Measurements from ENCODE around the gene ARID5B. TPM values are rescaled to one million over a fixed set of nuclear protein-coding genes. Genes with fewer than 3 reads are reported as not detected.

Gene ARID5B
- total RNA-seq, 4 donors from 2014 or later = 7.6 to 36.3 (median 21.2) TPM

DNA sequence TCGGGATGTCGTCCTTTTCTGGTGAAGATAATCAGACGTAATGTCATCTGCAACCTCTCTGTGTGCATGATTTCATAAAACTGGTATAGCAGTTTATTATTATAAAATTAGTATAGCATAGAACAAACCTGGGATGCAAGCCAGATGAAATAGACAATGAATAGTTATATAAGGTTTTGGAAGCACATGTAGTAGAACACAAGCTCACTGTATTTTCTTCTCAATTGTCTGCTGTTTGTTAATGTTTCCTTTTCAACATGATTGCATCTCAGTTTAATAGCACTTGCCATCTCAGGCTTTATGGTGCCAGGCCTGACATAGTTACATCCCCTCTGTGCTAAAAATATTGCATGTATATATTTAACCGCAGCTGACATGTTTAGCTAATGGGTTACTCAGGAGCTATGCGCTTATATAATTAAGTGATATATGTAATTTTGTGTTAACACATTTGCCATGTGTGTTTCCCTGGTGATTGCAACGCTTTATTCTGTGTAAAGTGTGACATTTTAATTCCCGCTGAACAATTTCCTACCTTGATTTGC, 132.7 kb downstream of the ARID5B start:
- no peak overlapping the region for H3K4me3 ChIP-seq (replicated peaks in 1 of 3)
- H3K4me1 ChIP-seq = peaks cover 0 to 6% of the 10 kb centered on the region in 2 donors
- no peaks in the 10 kb centered on the region for H3K27me3 ChIP-seq
- no peaks in the 10 kb centered on the region for H3K9me3 ChIP-seq
- no peak overlapping the region for H3K27ac ChIP-seq
- no peak for DNase-seq
- TF ChIP-seq, protein P1, sequence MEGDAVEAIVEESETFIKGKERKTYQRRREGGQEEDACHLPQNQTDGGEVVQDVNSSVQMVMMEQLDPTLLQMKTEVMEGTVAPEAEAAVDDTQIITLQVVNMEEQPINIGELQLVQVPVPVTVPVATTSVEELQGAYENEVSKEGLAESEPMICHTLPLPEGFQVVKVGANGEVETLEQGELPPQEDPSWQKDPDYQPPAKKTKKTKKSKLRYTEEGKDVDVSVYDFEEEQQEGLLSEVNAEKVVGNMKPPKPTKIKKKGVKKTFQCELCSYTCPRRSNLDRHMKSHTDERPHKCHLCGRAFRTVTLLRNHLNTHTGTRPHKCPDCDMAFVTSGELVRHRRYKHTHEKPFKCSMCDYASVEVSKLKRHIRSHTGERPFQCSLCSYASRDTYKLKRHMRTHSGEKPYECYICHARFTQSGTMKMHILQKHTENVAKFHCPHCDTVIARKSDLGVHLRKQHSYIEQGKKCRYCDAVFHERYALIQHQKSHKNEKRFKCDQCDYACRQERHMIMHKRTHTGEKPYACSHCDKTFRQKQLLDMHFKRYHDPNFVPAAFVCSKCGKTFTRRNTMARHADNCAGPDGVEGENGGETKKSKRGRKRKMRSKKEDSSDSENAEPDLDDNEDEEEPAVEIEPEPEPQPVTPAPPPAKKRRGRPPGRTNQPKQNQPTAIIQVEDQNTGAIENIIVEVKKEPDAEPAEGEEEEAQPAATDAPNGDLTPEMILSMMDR (IDR thresholded peaks at IDR 0.05) = no peak
- TF ChIP-seq POLR2A (IDR thresholded peaks at IDR 0.05) = no peak
- intact Hi-C loops (cut with DNase I) = no loop called here
- H3K36me3 ChIP-seq = no peaks in the 10 kb centered on the region
- 91 to 94% methylated on average over 7 of the region's 7 CpGs for WGBS, 2 donors

DNA sequence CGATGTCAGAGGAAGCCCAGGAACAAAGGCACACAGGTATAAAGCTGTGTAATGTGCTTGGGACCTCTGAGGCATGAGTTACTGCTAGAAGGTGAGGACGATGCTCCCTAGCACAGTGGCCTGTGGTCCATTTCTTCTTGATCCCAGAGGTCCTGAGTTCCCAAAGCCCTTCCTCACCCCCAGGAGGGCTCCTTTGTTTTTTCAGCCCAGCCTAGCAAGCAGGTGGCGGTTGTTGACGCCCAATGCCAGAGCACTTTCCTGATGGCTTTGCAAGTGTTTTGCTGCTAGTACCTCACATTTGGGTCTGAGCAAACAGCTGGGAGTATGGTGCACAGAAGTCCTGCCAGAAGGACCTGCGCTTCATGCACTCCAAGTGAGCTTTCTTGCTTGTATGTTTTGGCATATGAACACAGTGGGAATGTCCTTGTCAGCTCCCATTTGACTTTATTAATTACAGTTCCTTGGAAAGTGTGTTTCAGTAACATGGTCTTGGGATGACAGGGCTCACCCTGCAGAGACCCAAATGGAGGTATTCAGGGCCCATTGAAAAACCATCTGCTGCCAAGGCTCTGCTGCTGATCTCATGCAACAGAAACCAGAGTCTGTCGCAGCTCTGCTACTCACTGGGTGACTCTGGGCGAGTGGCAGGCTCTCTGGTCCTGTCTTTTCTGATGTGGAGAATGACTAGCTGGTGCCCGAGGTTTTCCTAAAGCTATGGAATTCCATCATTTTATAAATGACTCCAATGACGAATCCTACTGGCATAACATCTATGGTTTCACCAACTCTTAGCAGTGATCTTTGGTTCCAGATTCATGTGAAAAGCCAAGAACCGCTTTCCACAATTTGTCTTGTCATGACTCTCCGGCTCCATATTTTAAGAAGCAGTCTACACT, 134.9 kb downstream of the ARID5B start:
- intact Hi-C loops (cut with DNase I) = loop anchor here (5.0 kb wide), 1 partner anchor 206 kb away; no protein-coding TSS in a partner anchor
- Histone ChIP-seq H3K4me1 (peaks cover 0 to 6% of the 10 kb centered on the region in 2 donors), H3K36me3 (no peaks in the 10 kb centered on the region), H3K9me3 (no peaks in the 10 kb centered on the region), H3K4me3 (replicated peaks in 1 of 3) (no peak overlapping the region), H3K27me3 (no peaks in the 10 kb centered on the region), H3K27ac (no peak overlapping the region)
- TF ChIP-seq, protein P1 (IDR thresholded peaks at IDR 0.05) = no peak
- no peak for TF ChIP-seq POLR2A (IDR thresholded peaks at IDR 0.05)
- no peak for DNase-seq
- 90 to 95% methylated on average over 11 of the region's 11 CpGs for WGBS, 2 donors

DNA sequence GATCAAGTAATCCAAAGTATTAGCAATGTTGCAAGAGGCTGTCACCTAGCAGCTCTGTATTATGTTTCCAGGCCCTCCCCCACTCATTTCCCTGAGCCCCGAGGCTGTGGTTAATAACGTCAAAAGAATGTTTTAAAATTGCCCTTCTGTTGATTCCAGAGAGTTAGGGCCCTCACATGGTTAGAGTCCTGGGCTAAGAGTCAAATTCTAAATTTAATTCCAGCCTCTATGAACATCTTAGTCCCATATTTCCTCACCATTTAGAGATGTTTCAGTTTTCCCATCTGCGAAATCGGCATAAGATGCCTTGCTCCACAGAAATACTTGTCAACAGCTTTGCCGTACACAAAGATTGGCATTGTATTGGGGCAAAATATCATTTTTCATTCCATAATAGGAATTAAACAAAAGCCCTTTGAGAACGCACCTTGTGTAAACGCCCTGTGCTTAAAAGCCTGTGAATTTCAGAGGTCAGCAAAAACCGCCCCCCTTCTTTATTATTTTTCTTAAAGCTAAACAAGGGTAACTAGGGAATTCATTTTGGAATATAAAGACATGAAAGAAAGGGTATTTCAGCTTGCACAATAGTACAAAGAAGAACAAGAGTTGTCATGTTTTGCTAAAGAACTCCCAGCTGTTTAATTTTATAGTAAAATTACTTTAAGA, 135.8 kb downstream of the ARID5B start:
- H3K27ac ChIP-seq = no peak overlapping the region
- WGBS, 2 donors = 83 to 88% methylated on average over 8 of the region's 8 CpGs
- H3K9me3 ChIP-seq = no peaks in the 10 kb centered on the region
- intact Hi-C loops (cut with DNase I) = loop anchor here (5.0 kb wide), 1 partner anchor 205 kb away; no protein-coding TSS in a partner anchor
- no peaks in the 10 kb centered on the region for H3K36me3 ChIP-seq
- H3K4me3 ChIP-seq (replicated peaks in 1 of 3) = no peak overlapping the region
- peaks cover 0 to 6% of the 10 kb centered on the region in 2 donors for H3K4me1 ChIP-seq
- H3K27me3 ChIP-seq = no peaks in the 10 kb centered on the region
- TF ChIP-seq, protein P1 (IDR thresholded peaks at IDR 0.05) = no peak
- TF ChIP-seq POLR2A (IDR thresholded peaks at IDR 0.05) = no peak
- DNase-seq = no peak

DNA sequence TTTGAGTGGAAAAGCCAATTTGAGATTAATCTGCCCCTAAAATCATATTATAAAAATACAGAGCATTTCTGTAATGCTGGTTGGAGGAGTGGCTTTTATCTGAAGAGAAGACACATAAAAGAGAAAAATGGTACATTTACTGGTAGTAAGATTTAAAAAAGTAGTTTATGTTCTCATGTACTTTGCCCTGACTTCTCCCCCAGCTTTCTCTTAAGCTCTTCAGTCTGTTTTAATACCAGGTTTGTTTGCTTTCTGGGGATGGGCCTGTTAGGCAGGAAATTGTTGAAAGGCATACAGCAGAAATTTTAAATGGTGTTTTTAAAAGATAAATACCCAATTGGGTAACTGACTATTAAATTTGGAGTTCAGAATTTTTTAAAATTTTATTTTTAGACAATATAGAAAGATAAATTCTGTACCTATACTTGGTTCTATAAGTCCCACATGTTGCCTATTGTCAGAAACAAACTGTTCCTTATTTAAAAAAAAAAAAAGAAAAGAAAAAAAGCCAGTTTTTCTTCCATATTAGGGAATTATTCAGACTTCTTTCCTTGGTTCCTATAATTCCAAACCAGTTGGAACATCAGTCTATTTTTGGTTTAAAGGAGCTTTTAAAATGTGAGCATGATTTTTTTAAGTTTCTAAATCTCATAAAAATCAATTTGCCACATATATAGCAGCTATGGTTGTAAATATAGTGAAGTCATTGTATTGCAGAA, 136.6 kb downstream of the ARID5B start:
- no peaks in the 10 kb centered on the region for H3K27me3 ChIP-seq
- H3K4me3 ChIP-seq (replicated peaks in 1 of 3) = no peak overlapping the region
- H3K4me1 ChIP-seq = peaks cover 0 to 6% of the 10 kb centered on the region in 2 donors
- intact Hi-C loops (cut with DNase I) = loop anchor here (5.0 kb wide), 1 partner anchor 204 kb away; no protein-coding TSS in a partner anchor
- TF ChIP-seq, protein P1 (IDR thresholded peaks at IDR 0.05) = no peak
- TF ChIP-seq POLR2A (IDR thresholded peaks at IDR 0.05) = no peak
- H3K36me3 ChIP-seq = no peaks in the 10 kb centered on the region
- H3K9me3 ChIP-seq = no peaks in the 10 kb centered on the region
- H3K27ac ChIP-seq = no peak overlapping the region
- no peak for DNase-seq
